ENCODE results near the gene APCDD1.

DNA sequence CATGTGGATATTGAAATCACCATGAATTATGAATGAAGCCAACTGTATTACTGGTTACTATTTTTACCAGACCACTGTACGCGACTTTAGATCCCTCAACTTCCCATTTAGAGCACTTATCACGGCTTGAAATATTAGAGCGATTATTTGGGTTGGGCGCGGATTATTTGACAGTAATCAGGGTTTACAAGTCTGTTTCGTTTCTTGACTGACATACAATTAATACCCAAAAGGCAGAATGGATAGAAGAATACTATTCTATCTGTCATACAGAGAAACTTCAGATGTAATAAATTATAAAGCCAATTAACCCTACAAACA, 70.9 kb downstream of the APCDD1 start:
- no peak for TF ChIP-seq CREB1 (IDR thresholded peaks at IDR 0.05)
- TF ChIP-seq CREB1 (CRISPR knock-in tag; IDR thresholded peaks at IDR 0.05): no peak
- TF ChIP-seq SP2 (CRISPR knock-in tag; IDR thresholded peaks at IDR 0.05): no peak

Data from HepG2 (cell line).